ENCODE data around the gene ATPAF2. TPM values are rescaled to one million over a fixed set of nuclear protein-coding genes. Genes with fewer than 3 reads are reported as not detected.
A peak's percentile ranks its signal among the peaks of the same experiment; 100 is the strongest.

ATPAF2 gene
- total RNA-seq: 13.0 and 15.5 TPM in 2 replicates

DNA sequence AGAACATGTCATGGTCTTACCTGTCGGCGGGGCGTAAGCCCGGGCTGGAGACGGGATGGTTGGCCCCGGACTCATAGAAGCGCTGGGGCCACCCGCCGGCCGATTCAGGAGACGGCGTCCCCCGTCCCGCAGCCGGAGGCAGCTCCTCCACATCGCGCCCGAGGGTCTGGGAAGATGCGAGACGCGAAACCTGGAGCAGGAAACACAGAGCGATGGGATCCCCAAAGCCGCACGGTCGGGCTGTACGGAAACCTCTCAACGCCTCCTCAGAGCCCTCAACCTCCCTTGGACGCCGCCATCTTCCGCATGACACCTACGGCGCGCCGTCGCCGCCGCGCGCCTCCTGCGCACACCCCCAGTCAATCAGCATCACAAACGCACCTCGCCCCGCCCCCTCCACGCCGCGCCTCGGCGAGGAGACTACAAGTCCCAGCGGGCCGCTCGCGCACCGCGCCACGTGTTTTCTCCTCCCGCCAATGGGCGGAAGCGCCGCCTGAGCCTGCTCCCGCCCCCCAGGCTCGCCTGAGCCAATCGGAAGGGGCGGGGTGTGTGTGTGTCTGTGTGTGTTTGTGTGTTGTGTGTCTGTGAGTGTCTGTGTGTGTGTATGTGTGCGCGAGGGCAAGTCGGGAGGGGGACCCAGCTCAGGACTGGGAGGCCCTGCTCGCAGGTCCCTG is at the start of gene ATPAF2, which contains the start of gene GID4:
Gene ATPAF2 (minus strand): TSS at position 308 of the 674 bp plus-strand sequence. CDS start 155 bp downstream, at position 153.
Gene GID4 (plus strand): TSS at position 548 of the 674 bp plus-strand sequence. CDS start 57 bp downstream, at position 605.
- peak within 1 kb of the TSS; percentile 95 for H3K4me3 ChIP-seq (ENCODE audit: low read depth, low read length)
- TF ChIP-seq, protein P1, sequence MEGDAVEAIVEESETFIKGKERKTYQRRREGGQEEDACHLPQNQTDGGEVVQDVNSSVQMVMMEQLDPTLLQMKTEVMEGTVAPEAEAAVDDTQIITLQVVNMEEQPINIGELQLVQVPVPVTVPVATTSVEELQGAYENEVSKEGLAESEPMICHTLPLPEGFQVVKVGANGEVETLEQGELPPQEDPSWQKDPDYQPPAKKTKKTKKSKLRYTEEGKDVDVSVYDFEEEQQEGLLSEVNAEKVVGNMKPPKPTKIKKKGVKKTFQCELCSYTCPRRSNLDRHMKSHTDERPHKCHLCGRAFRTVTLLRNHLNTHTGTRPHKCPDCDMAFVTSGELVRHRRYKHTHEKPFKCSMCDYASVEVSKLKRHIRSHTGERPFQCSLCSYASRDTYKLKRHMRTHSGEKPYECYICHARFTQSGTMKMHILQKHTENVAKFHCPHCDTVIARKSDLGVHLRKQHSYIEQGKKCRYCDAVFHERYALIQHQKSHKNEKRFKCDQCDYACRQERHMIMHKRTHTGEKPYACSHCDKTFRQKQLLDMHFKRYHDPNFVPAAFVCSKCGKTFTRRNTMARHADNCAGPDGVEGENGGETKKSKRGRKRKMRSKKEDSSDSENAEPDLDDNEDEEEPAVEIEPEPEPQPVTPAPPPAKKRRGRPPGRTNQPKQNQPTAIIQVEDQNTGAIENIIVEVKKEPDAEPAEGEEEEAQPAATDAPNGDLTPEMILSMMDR (IDR thresholded peaks at IDR 0.05; ENCODE audit: insufficient read depth, low read depth, low read length): peak; percentile 8

DNA sequence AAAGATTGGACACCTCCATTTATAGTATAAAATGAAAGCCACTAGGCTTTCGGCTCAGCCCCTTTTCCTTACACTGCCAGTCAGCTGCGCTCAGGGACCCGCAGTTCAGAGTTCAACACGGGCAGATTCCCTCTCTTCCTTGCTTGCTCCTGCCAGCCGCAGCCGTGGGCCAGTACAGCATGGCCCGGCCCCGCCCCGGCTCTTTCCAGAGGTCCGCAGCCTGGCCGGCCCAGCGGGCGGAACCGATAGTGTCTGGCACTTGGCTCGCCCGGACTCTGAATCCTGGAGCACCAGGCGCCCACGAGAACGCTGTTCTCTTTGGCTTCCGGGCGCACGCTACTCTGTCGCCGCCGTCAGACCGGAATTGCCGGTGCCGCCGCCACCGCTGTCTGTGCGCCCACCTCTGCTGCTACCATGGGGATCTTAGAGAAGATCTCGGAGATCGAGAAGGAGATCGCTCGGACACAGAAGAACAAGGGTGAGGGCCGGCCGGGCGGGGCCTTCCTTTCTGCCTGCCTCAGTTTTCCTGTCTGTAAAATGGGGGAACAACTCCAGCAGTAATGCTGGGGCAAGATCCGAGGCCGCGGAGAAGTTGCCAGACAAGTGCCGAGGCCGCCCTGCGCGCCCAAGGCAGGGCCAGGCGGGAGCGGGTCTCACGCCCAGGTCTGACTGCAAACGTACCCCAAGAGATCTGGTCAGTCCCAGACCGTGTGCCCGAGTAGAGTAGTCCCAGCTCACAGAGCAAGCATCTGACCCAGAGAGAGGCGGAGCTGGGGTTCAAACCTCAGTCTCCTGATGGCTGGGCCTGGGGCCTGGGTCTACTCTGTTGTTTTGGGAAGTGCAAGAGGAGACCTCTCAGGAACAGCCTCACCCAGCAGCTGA is 48.9 kb upstream of the ATPAF2 start, which contains the start of gene DRG2:
Gene DRG2 (plus strand): TSS at position 339 of the 882 bp plus-strand sequence. CDS start 76 bp downstream, at position 415.
- TF ChIP-seq, protein P1 (IDR thresholded peaks at IDR 0.05; ENCODE audit: insufficient read depth, low read depth, low read length): no peak
- peak; percentile 95 for DNase-seq (ENCODE audit: low read depth)

More for the DNA sequence above, at the start of gene ATPAF2, which contains the start of gene GID4:
- DNase-seq (ENCODE audit: low read depth): peak; percentile 99

GRCh38 chr17:18084256-18084655 is 45.3 kb upstream of the ATPAF2 start:
- TF ChIP-seq, protein P1 (IDR thresholded peaks at IDR 0.05; ENCODE audit: insufficient read depth, low read depth, low read length): no peak
- no peak for DNase-seq (ENCODE audit: low read depth)

More for the DNA sequence above, 48.9 kb upstream of the ATPAF2 start, which contains the start of gene DRG2:
- peak within 1 kb of the TSS; percentile 94 for H3K4me3 ChIP-seq (ENCODE audit: low read depth, low read length)

DNA sequence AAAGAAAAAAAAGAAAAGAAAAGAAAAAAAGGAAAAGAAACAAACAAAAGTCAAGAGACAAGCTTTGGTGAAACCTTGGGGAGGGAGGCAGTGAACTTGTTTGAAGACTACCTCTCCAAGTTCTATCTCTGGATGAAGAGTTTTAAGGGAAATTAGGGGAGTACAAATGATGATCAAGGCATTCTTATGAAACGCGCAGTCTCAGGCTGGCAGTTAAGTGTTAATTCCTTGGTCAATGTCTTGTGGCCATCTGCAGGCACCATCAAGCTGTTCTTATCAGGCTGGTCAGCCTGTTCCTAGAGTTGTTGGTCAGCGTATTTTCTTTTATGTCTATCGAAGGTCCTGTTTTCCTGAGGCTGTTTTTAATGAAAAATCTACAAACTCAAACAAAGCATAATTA is 40.6 kb upstream of the ATPAF2 start:
- DNase-seq (ENCODE audit: low read depth): no peak
- TF ChIP-seq, protein P1 (IDR thresholded peaks at IDR 0.05; ENCODE audit: insufficient read depth, low read depth, low read length): no peak

More at GRCh38 chr17:18084256-18084655, 45.3 kb upstream of the ATPAF2 start:
- no peak overlapping the region for H3K4me3 ChIP-seq (ENCODE audit: low read depth, low read length)

GRCh38 chr17:18076936-18077335 is 38.0 kb upstream of the ATPAF2 start:
- DNase-seq (ENCODE audit: low read depth): peak; percentile 15
- H3K4me3 ChIP-seq (ENCODE audit: low read depth, low read length): no peak overlapping the region
- TF ChIP-seq, protein P1 (IDR thresholded peaks at IDR 0.05; ENCODE audit: insufficient read depth, low read depth, low read length): no peak

More for the DNA sequence above, 40.6 kb upstream of the ATPAF2 start:
- no peak overlapping the region for H3K4me3 ChIP-seq (ENCODE audit: low read depth, low read length)

DNA sequence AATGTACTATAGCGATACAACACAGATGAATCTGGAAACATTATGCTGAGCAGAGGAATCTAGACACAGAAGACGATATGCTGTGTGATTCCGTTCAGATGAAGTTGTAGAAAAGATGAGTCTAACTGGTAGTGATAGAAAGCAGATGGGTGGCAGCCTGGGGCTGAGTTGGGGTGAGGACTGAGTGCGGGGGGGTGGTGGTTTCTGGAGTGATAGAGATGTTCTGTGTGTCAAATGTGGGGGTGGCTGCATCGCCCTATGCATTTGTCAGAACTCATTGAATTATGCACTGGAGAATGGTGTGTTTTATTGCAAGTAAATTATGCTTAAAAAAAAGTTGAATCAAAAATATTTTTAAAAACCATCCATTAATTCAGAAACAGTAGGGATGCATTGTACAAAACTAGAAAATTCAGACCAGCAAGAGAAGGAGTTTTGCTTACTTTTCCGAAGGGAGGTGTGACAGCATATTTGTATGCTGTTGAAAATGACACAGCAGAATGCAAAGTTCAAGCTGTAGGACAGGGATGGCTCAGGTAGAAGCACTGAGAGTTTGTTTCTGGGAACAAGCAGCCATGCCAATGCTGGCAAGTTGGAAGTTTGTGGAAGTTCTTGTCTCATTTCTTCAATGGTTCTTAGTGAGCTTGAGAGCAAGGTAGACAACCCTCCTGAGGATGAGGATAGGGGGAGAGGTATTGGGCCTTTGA is 35.8 kb upstream of the ATPAF2 start:
- no peak for DNase-seq (ENCODE audit: low read depth)
- TF ChIP-seq, protein P1 (IDR thresholded peaks at IDR 0.05; ENCODE audit: insufficient read depth, low read depth, low read length): no peak
- no peak overlapping the region for H3K4me3 ChIP-seq (ENCODE audit: low read depth, low read length)

All from fibroblast of villous mesenchyme (primary cell).